PFSK-1 (cell line): ENCODE results near the gene HPCAL1.

Experiments
- FOXP2 ChIP-seq: optimal IDR thresholded peaks from 2 replicates; pipeline ENCODE3; 2011; ENCODE audit warnings: borderline replicate concordance, control low read depth, inconsistent platforms; ENCODE audit not compliant: insufficient read depth; ENCODE audit errors: extremely low read length, extremely low read depth
- POLR2AphosphoS5 ChIP-seq: IDR thresholded peaks from 2 replicates; pipeline ENCODE4 v1.6.1; 2012; ENCODE audit warnings: low read depth, mild to moderate bottlenecking, control low read depth, low read length, moderate library complexity
- SIN3A ChIP-seq: IDR thresholded peaks from 2 replicates; pipeline ENCODE4 v1.6.1; 2012; ENCODE audit warnings: mild to moderate bottlenecking, low read length, moderate library complexity, borderline replicate concordance; ENCODE audit not compliant: insufficient read depth
- TAF1 ChIP-seq: IDR thresholded peaks from 2 replicates; pipeline ENCODE4 v1.6.1; 2012; ENCODE audit warnings: low read length, control low read depth, borderline replicate concordance; ENCODE audit not compliant: insufficient read depth
- TF ChIP-seq, protein P1 (sequence below), 2 experiments: IDR thresholded peaks; 2 replicates each; pipeline versions ENCODE4 v1.6.1 to v1.8.0; 2011 to 2012; ENCODE audit warnings: low read depth in 2 of 2, low read length in 2 of 2, control low read depth in 1 of 2, inconsistent platforms in 1 of 2, mild to moderate bottlenecking in 1 of 2, moderate library complexity in 1 of 2; ENCODE audit not compliant: insufficient read depth in 1 of 2

- no peak for TF ChIP-seq POLR2AphosphoS5
- no peak for TF ChIP-seq TAF1
- TF ChIP-seq, protein P1, sequence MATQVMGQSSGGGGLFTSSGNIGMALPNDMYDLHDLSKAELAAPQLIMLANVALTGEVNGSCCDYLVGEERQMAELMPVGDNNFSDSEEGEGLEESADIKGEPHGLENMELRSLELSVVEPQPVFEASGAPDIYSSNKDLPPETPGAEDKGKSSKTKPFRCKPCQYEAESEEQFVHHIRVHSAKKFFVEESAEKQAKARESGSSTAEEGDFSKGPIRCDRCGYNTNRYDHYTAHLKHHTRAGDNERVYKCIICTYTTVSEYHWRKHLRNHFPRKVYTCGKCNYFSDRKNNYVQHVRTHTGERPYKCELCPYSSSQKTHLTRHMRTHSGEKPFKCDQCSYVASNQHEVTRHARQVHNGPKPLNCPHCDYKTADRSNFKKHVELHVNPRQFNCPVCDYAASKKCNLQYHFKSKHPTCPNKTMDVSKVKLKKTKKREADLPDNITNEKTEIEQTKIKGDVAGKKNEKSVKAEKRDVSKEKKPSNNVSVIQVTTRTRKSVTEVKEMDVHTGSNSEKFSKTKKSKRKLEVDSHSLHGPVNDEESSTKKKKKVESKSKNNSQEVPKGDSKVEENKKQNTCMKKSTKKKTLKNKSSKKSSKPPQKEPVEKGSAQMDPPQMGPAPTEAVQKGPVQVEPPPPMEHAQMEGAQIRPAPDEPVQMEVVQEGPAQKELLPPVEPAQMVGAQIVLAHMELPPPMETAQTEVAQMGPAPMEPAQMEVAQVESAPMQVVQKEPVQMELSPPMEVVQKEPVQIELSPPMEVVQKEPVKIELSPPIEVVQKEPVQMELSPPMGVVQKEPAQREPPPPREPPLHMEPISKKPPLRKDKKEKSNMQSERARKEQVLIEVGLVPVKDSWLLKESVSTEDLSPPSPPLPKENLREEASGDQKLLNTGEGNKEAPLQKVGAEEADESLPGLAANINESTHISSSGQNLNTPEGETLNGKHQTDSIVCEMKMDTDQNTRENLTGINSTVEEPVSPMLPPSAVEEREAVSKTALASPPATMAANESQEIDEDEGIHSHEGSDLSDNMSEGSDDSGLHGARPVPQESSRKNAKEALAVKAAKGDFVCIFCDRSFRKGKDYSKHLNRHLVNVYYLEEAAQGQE (IDR thresholded peaks at IDR 0.05; ENCODE audit: insufficient read depth in 1 of 2, low read depth in 2 of 2, low read length in 2 of 2): no peak
- TF ChIP-seq SIN3A: no peak
- no peak for TF ChIP-seq FOXP2
Measured at GRCh38 chr2:10277293-10278028, 25.2 kb upstream of the HPCAL1 start.
